ENCODE measurements around the gene TPM1. TPM values are rescaled to one million over a fixed set of nuclear protein-coding genes. Genes with fewer than 3 reads are reported as not detected.

TPM1 gene
- total and polyA plus RNA-seq, 2 donors (not counting 1 experiment from before 2014, with no cell fraction given): 5.5 to 20.3 TPM

DNA sequence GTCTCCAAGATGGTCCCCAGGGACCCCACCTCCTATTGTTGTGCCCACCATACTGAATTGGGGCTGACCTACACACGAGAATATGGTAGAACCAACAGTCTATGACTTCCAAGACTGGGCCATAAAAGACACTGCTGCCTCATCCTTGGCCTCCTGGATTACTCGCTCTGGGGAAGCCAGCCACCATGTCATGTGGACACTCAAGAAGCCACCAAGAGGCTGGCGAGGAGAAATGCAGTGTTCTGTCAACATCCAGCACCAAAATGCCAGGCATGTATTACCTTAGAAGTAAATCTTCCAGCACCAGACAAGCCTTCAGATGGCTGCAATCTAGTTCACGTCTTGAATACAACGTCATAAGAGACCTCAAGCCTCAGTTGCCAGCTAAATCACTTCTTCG lies 17.1 kb upstream of the TPM1 start:
- Histone ChIP-seq H2AFZ (ENCODE audit: insufficient read depth, low read depth, low read length, poor library complexity, severe bottlenecking) (no peak overlapping the region), H4K20me1 (ENCODE audit: control insufficient read depth, insufficient read depth, low read length, poor library complexity, severe bottlenecking) (no peaks in the 10 kb centered on the region), H3K4me3 (ENCODE audit: control extremely low read depth in 1 of 5, extremely low read depth in 1 of 5, insufficient read depth in 1 of 5, low read depth in 2 of 5, low read length in 4 of 5) (no peak overlapping the region), H3K9ac (ENCODE audit: low read length) (no peak overlapping the region), H3K4me1 (ENCODE audit: control insufficient read depth in 2 of 2, insufficient read depth in 2 of 2, low read length in 2 of 2) (peaks cover 0 to 6% of the 10 kb centered on the region in 2 donors), H3K27ac (ENCODE audit: low read length in 2 of 2) (no peak overlapping the region), H3K9me3 (ENCODE audit: control extremely low read depth in 1 of 3, control insufficient read depth in 2 of 3, insufficient read depth in 1 of 3, low read length in 2 of 3) (no peaks in the 10 kb centered on the region), H3K4me2 (replicated peaks; ENCODE audit: low read depth, low read length, poor library complexity, severe bottlenecking) (no peak overlapping the region), H3K27me3 (replicated peaks in 1 of 4; ENCODE audit: control extremely low read depth in 1 of 4, control insufficient read depth in 3 of 4, insufficient read depth in 4 of 4, low read length in 3 of 4) (peaks cover 0 to 21% (median 2%) of the 10 kb centered on the region in 4 experiments), H3K36me3 (replicated peaks in 1 of 2; ENCODE audit: control extremely low read depth in 1 of 2, control insufficient read depth in 1 of 2, extremely low read depth in 1 of 2, insufficient read depth in 2 of 2, low read length in 1 of 2) (no peaks in the 10 kb centered on the region), H3K79me2 (ENCODE audit: control insufficient read depth, insufficient read depth, low read length) (no peaks in the 10 kb centered on the region)
- no peak for DNase-seq
- Mint-ChIP-seq H3K27me3 (peaks cover 49% of the 10 kb centered on the region), H3K27ac (no peak overlapping the region), H3K4me3 (no peak overlapping the region), H3K9me3 (ENCODE audit: insufficient read depth) (no peaks in the 10 kb centered on the region), H3K4me1 (peaks cover 6% of the 10 kb centered on the region)
- CTCF ChIA-PET: no interaction called here
- TF ChIP-seq, protein P1, sequence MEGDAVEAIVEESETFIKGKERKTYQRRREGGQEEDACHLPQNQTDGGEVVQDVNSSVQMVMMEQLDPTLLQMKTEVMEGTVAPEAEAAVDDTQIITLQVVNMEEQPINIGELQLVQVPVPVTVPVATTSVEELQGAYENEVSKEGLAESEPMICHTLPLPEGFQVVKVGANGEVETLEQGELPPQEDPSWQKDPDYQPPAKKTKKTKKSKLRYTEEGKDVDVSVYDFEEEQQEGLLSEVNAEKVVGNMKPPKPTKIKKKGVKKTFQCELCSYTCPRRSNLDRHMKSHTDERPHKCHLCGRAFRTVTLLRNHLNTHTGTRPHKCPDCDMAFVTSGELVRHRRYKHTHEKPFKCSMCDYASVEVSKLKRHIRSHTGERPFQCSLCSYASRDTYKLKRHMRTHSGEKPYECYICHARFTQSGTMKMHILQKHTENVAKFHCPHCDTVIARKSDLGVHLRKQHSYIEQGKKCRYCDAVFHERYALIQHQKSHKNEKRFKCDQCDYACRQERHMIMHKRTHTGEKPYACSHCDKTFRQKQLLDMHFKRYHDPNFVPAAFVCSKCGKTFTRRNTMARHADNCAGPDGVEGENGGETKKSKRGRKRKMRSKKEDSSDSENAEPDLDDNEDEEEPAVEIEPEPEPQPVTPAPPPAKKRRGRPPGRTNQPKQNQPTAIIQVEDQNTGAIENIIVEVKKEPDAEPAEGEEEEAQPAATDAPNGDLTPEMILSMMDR (IDR thresholded peaks at IDR 0.05): no peak
- TF ChIP-seq EZH2 (IDR thresholded peaks at IDR 0.05; ENCODE audit: borderline replicate concordance, insufficient read depth, low read depth, low read length, poor library complexity, severe bottlenecking): no peak
- intact Hi-C loops (cut with micrococcal nuclease): no loop called here
- ATAC-seq (ENCODE audit: low read depth): no peak
- POLR2A ChIA-PET: no interaction called here
- WGBS (ENCODE audit: insufficient coverage): 100% methylated on average over 3 of the region's 6 CpGs

- Histone ChIP-seq H3K4me1 (ENCODE audit: control insufficient read depth in 2 of 2, insufficient read depth in 2 of 2, low read length in 2 of 2) (peaks cover 0 to 6% of the 10 kb centered on the region in 2 donors), H3K36me3 (replicated peaks in 1 of 2; ENCODE audit: control extremely low read depth in 1 of 2, control insufficient read depth in 1 of 2, extremely low read depth in 1 of 2, insufficient read depth in 2 of 2, low read length in 1 of 2) (no peaks in the 10 kb centered on the region)
Observed at GRCh38 chr15:63027646-63028045, 14.9 kb upstream of the TPM1 start.

More at GRCh38 chr15:63027646-63028045, 14.9 kb upstream of the TPM1 start:
- no peak overlapping the region for H2AFZ ChIP-seq (ENCODE audit: insufficient read depth, low read depth, low read length, poor library complexity, severe bottlenecking)
- no peak overlapping the region for H3K27ac ChIP-seq (ENCODE audit: low read length in 2 of 2)
- ATAC-seq (ENCODE audit: low read depth) (no peak), DNase-seq (no peak)
- no CpG with 5 or more reads among the region's 2 CpGs for WGBS (ENCODE audit: insufficient coverage)
- H3K27me3 ChIP-seq (replicated peaks in 1 of 4; ENCODE audit: control extremely low read depth in 1 of 4, control insufficient read depth in 3 of 4, insufficient read depth in 4 of 4, low read length in 3 of 4): peaks cover 0 to 23% (median 2%) of the 10 kb centered on the region in 4 experiments
- intact Hi-C loops (cut with micrococcal nuclease): no loop called here
- TF ChIP-seq, protein P1 (IDR thresholded peaks at IDR 0.05): no peak
- no peak for TF ChIP-seq EZH2 (IDR thresholded peaks at IDR 0.05; ENCODE audit: borderline replicate concordance, insufficient read depth, low read depth, low read length, poor library complexity, severe bottlenecking)
- no peak overlapping the region for H3K4me3 Mint-ChIP-seq
- ChIA-PET CTCF (interaction anchor here (2.3 kb wide), 1 partner anchor 19 kb away, joined by 10 read pairs; no protein-coding TSS in a partner anchor), POLR2A (no interaction called here)
- peaks cover 53% of the 10 kb centered on the region for H3K27me3 Mint-ChIP-seq
- H4K20me1 ChIP-seq (ENCODE audit: control insufficient read depth, insufficient read depth, low read length, poor library complexity, severe bottlenecking): no peaks in the 10 kb centered on the region
- peaks cover 6% of the 10 kb centered on the region for H3K4me1 Mint-ChIP-seq
- H3K27ac Mint-ChIP-seq: no peak overlapping the region
- no peaks in the 10 kb centered on the region for H3K9me3 ChIP-seq (ENCODE audit: control extremely low read depth in 1 of 3, control insufficient read depth in 2 of 3, insufficient read depth in 1 of 3, low read length in 2 of 3)
- H3K4me3 ChIP-seq (ENCODE audit: control extremely low read depth in 1 of 5, extremely low read depth in 1 of 5, insufficient read depth in 1 of 5, low read depth in 2 of 5, low read length in 4 of 5): no peak overlapping the region
- no peak overlapping the region for H3K4me2 ChIP-seq (replicated peaks; ENCODE audit: low read depth, low read length, poor library complexity, severe bottlenecking)
- no peaks in the 10 kb centered on the region for H3K9me3 Mint-ChIP-seq (ENCODE audit: insufficient read depth)
- no peaks in the 10 kb centered on the region for H3K79me2 ChIP-seq (ENCODE audit: control insufficient read depth, insufficient read depth, low read length)
- H3K9ac ChIP-seq (ENCODE audit: low read length): no peak overlapping the region

Data from B cell (primary cell).